ENCODE results near the gene CRABP2. TPM values are rescaled to one million over a fixed set of nuclear protein-coding genes. Genes with fewer than 3 reads are reported as not detected.

Gene CRABP2
- total and polyA plus RNA-seq, 2 experiments from 2014 or later: 45.9 to 137 TPM

GRCh38 chr1:156662005-156662799 lies 43.2 kb downstream of the CRABP2 start:
- Mint-ChIP-seq H3K27ac (peak overlapping the region; percentile 81), H3K36me3 (ENCODE audit: low read depth) (peaks cover 2% of the 10 kb centered on the region; the same call in 1 of the 3 replicates), H3K4me1 (peaks cover 70% of the 10 kb centered on the region), H3K27me3 (ENCODE audit: insufficient read depth, low read depth, poor library complexity) (peaks cover 38% of the 10 kb centered on the region), H3K9me3 (no peaks in the 10 kb centered on the region; the same call in 1 of the 3 replicates), H3K4me3 (peak overlapping the region; percentile 1; the same call in 1 of the 3 replicates)
- Histone ChIP-seq H3K36me3 (ENCODE audit: insufficient read depth) (no peaks in the 10 kb centered on the region), H4K20me1 (replicated peaks; ENCODE audit: insufficient read depth) (no peaks in the 10 kb centered on the region), H3K27me3 (ENCODE audit: insufficient read depth) (peaks cover 26% of the 10 kb centered on the region), H3K27ac (ENCODE audit: low read depth) (peak overlapping the region; percentile 93), H2AFZ (no peak overlapping the region), H3K79me2 (replicated peaks; ENCODE audit: insufficient read depth) (no peaks in the 10 kb centered on the region), H3K4me1 (ENCODE audit: insufficient read depth) (peaks cover 76% of the 10 kb centered on the region), H3K9me2 (ENCODE audit: insufficient read depth) (no peaks in the 10 kb centered on the region), H3K4me2 (peak overlapping the region; percentile 78; the same call in 1 of the 2 replicates), H3F3A (replicated peaks; ENCODE audit: low read depth) (peaks cover 25% of the 10 kb centered on the region; the same call in 1 of the 2 replicates), H3K4me3 (no peak overlapping the region)
- ATAC-seq: no peak
- DNase-seq (ENCODE audit: low spot score): no peak
- TF ChIP-seq, protein P1, sequence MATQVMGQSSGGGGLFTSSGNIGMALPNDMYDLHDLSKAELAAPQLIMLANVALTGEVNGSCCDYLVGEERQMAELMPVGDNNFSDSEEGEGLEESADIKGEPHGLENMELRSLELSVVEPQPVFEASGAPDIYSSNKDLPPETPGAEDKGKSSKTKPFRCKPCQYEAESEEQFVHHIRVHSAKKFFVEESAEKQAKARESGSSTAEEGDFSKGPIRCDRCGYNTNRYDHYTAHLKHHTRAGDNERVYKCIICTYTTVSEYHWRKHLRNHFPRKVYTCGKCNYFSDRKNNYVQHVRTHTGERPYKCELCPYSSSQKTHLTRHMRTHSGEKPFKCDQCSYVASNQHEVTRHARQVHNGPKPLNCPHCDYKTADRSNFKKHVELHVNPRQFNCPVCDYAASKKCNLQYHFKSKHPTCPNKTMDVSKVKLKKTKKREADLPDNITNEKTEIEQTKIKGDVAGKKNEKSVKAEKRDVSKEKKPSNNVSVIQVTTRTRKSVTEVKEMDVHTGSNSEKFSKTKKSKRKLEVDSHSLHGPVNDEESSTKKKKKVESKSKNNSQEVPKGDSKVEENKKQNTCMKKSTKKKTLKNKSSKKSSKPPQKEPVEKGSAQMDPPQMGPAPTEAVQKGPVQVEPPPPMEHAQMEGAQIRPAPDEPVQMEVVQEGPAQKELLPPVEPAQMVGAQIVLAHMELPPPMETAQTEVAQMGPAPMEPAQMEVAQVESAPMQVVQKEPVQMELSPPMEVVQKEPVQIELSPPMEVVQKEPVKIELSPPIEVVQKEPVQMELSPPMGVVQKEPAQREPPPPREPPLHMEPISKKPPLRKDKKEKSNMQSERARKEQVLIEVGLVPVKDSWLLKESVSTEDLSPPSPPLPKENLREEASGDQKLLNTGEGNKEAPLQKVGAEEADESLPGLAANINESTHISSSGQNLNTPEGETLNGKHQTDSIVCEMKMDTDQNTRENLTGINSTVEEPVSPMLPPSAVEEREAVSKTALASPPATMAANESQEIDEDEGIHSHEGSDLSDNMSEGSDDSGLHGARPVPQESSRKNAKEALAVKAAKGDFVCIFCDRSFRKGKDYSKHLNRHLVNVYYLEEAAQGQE (IDR thresholded peaks at IDR 0.05; ENCODE audit: unreplicated experiment): no peak
- TF ChIP-seq NANOG (IDR thresholded peaks at IDR 0.05; ENCODE audit: borderline replicate concordance) (no peak), EZH2 (IDR thresholded peaks at IDR 0.05; ENCODE audit: low read depth, unreplicated experiment) (no peak), ZNF462 (CRISPR knock-in tag; IDR thresholded peaks at IDR 0.05) (no peak), POLR2AphosphoS5 (IDR thresholded peaks at IDR 0.05; ENCODE audit: low read depth) (no peak), EZH2phosphoT487 (IDR thresholded peaks at IDR 0.05; ENCODE audit: unreplicated experiment) (no peak), ZNF114 (CRISPR knock-in tag; IDR thresholded peaks at IDR 0.05) (no peak), ZNF331 (CRISPR knock-in tag; IDR thresholded peaks at IDR 0.05; ENCODE audit: low read depth) (no peak), STAT1 (IDR thresholded peaks at IDR 0.05; ENCODE audit: unreplicated experiment) (no peak)
- TF ChIP-seq, protein P2, sequence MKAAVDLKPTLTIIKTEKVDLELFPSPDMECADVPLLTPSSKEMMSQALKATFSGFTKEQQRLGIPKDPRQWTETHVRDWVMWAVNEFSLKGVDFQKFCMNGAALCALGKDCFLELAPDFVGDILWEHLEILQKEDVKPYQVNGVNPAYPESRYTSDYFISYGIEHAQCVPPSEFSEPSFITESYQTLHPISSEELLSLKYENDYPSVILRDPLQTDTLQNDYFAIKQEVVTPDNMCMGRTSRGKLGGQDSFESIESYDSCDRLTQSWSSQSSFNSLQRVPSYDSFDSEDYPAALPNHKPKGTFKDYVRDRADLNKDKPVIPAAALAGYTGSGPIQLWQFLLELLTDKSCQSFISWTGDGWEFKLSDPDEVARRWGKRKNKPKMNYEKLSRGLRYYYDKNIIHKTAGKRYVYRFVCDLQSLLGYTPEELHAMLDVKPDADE (IDR thresholded peaks at IDR 0.05): no peak
